Measurements from ENCODE around the gene PLA2G2C.

DNA sequence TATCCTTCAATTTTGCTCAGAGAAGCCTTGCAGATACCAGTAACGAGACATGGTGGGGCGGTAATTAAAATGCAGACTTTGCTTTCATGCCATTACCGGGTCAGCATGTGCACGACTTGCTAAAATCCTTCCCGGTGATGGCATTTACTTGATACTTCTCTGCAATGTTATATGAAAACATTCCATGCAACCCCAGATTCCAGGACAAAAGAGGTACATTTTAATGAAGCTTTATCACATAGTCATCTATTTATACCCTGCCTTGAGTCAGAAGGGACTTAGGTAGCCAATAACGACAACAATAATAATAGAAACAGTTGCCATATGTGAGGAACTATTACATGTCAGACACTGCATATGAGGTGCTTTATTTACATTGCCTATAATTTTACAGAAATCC is 29.4 kb upstream of the PLA2G2C start:
- TF ChIP-seq, protein P1, sequence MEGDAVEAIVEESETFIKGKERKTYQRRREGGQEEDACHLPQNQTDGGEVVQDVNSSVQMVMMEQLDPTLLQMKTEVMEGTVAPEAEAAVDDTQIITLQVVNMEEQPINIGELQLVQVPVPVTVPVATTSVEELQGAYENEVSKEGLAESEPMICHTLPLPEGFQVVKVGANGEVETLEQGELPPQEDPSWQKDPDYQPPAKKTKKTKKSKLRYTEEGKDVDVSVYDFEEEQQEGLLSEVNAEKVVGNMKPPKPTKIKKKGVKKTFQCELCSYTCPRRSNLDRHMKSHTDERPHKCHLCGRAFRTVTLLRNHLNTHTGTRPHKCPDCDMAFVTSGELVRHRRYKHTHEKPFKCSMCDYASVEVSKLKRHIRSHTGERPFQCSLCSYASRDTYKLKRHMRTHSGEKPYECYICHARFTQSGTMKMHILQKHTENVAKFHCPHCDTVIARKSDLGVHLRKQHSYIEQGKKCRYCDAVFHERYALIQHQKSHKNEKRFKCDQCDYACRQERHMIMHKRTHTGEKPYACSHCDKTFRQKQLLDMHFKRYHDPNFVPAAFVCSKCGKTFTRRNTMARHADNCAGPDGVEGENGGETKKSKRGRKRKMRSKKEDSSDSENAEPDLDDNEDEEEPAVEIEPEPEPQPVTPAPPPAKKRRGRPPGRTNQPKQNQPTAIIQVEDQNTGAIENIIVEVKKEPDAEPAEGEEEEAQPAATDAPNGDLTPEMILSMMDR (conservative IDR thresholded peaks at IDR 0.05; ENCODE audit: low read depth, low read length) = no peak
- no peak for TF ChIP-seq EZH2 (IDR thresholded peaks at IDR 0.05; ENCODE audit: borderline replicate concordance, low read depth, low read length, poor library complexity, severe bottlenecking)
